GM21423 (cell line): Measurements from ENCODE around the gene BCL6.

Experiments used
- ATAC-seq: cut with Tn5 transposase; IDR thresholded peaks from one replicate; pipeline ENCODE4 v1.9.1; 2021; ENCODE audit warnings: mild to moderate bottlenecking, moderate library complexity; ENCODE audit not compliant: unreplicated experiment

The BCL6 gene

DNA sequence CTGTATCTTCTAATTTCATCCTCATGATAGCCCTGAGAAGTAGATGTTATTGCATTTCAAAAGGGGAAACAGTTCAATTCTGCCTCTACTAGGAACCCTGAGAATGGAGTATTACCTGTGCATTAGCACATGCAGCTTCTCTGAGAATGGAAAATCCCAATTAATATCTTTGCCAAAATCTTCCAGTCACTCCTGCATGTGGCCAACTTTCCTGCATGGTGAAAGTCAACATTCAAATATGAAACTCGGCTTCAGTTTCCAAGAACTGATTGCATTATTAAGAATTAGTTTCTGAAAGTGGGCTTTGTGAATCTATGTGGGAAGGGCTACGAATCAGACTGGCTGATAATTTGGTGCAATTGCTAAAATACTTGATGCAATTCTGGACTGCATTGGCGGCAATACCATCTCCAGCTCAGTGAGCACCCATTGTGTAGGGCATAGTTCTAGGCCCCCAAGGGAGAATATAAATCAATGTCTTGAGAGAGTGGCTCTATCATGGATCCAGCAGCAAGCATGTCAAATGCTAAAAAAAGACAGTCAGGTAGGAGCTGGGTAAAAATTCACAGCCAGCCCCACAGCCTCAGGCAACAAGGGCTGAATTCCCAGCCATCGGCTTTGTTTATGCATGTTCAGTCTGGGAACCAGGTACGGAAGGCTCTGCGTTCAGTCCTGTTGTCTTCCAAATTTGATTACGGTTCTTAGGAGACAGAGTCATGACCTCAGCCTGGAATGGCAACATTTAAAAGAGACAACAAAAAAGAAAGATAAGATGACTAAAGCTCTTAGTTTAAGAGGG, 18.8 kb upstream of the BCL6 start:
- ATAC-seq: no peak

DNA sequence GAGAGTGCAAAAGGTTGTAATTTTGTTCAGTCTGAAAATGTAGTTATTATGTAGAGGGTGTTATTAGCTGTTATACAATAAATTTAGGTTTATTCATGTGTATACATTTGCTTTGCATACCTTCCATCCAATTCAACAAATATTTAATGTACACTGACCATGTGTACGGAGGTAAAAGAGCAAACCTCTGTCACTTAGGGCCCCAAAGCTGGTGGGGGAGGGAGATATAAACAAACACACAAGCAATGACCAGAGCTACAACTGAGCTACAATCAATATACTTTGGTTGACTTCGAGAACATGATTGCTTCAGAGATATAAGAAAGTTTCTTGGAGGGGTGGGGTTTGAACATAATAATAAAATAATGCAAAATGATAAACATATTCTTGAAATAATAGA, 17.5 kb upstream of the BCL6 start:
- ATAC-seq: no peak

DNA sequence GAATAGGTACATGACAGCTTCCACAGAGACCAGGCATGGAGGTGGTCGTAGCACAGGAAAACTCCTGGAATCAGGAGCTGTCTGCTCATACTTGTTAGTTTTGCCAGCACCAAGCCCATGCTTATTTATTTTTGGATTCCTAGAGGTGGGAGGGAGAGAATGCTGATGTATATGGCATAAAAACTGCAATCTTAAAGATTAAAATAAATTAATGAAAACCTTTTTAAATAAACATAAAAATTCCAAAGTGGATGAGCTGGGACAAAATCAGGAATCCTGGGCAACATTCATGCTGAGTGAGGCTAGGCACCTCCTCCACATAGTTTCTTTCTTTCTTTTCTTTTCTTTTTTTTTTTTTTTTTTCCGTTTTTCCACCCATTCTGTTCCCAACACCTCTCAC, 14.3 kb upstream of the BCL6 start:
- no peak for ATAC-seq

DNA sequence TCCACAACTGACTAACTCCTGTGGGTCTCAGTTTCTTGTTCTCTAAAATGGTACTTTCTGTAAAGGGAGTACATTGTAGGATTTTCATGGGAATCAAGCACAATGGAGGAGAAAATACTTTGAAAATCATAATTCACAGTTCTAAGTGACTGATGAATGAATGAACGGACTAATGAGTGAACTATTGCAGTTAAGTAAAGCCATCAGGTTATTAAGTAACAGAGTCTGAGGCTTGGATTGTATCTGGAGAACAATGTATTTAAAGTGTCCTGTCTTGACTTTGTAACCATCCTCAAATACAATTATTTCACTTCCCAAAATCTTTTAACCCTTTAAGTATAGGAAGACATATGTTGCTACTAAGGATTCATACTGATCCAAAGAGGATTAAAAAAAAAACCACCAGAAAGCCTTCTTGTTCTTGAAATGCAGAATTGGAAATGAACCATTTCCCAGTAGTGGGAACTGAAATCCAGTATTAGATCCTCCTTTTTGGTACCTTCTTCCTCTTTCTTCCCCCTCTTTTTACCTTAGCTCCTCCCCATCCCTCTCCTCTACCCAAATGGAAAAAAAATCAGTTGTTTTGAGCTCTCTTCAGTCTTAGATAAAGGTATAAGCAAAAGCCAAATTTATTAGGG, 13.2 kb upstream of the BCL6 start:
- ATAC-seq: no peak

DNA sequence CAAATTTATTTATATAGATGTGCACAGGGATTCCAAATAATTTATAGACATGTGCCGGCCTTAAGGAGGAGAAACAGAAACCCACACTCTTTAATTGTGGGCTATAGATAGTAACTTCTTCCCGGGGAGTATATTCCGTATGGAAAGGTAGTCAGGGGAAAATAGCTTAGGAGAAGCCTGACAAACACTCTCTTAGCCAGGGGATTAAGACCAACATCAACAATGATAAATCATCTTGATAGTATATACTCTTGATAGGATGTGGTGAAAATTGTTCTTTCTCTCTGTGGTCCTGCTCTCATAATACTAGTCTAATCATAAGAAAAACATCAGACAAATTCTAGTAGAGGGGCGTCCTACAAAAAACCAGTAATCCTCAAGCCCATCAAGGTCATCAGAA, 8.2 kb upstream of the BCL6 start:
- no peak for ATAC-seq

DNA sequence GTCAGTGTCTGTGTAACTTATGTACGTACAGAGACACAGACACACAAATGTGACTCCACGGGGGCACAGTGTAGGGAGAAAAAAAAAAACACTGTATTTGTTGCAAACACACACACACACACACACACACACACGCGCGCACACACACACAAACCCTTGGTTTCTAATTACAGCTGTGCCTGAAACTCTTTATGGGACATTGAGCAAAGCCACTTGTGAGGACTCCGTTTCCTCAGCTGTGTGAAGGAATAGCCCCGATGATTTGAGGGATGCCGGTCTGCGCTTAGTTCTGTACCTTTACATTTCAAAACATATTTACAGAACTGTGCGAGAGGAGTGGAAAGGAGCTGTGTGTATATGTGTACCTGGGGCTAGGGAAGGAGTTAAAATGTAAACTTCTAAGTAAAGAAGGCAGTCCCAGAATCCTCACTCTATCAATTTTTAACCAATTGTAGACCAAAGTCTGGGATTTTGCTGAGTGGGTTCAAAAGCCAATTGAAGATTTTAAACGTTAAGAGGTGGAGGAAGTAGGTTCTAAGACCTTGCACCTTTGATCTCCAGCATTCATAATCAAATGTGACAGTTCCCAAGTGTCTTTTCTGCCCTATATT, 5.3 kb upstream of the BCL6 start:
- no peak for ATAC-seq

DNA sequence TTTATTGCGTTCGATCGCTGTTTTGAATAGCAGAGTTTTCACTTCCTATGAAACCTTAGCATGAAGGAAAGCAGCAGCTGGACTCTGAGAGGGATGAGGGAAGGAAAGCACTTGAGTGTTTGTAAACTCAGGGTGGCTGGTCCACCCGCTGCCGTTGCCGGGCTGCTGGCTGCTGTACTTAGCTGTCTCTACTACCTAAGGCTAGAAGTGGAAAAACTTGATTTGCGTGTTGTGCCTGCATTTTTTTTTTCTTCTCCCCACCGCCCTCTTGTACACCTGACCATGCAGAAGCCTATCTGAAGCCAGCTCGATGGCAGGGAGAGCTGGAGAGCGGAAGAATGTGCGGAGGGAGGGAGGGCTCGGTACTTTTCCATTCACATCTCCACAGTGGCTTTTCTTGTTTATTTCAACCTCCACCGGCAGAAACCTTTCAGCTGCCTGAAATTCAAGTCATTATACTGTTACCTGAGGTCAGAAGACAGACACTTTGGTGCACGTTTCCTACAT, 4.8 kb upstream of the BCL6 start:
- no peak for ATAC-seq

DNA sequence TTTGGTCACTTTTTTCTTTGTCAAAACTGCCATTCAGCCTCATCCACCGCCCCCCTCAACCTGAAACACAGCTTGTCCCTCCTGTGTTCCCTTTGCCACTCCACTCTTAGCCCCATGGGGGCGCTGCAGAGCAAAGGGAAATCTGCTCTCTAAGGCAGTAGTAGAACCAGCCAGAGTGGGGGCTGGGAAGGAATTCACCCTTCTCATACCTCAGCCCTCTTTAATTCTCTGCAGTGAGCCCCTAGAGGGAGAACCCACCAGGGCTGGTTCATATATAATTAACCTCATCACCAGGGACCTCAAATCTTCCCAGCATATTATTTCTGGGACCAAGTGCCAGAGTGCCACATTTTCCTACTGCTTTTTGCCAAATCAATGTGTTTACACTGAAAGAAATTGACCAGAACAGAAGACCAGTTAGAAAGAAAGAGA, 2.8 kb upstream of the BCL6 start:
- peak; percentile 50 for ATAC-seq

DNA sequence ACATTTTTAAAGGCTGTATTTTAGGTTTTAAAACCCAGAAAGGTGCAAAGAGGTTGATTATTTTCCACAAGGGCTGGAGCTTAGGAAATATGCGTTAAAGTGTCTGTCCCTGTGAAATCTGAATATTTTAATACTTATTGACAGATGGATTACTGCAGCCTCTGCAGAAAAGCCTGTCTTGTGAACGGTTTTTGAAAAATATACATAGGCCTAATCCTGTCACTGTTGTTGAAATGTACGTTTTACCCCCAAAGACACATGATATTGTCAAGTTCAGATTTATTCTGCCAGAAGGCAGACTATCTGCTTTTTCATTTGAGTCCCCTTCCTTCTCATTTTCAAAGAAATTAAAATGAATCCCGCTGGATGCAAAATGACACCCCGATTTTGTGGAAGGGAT, 2.2 kb upstream of the BCL6 start:
- ATAC-seq: no peak

DNA sequence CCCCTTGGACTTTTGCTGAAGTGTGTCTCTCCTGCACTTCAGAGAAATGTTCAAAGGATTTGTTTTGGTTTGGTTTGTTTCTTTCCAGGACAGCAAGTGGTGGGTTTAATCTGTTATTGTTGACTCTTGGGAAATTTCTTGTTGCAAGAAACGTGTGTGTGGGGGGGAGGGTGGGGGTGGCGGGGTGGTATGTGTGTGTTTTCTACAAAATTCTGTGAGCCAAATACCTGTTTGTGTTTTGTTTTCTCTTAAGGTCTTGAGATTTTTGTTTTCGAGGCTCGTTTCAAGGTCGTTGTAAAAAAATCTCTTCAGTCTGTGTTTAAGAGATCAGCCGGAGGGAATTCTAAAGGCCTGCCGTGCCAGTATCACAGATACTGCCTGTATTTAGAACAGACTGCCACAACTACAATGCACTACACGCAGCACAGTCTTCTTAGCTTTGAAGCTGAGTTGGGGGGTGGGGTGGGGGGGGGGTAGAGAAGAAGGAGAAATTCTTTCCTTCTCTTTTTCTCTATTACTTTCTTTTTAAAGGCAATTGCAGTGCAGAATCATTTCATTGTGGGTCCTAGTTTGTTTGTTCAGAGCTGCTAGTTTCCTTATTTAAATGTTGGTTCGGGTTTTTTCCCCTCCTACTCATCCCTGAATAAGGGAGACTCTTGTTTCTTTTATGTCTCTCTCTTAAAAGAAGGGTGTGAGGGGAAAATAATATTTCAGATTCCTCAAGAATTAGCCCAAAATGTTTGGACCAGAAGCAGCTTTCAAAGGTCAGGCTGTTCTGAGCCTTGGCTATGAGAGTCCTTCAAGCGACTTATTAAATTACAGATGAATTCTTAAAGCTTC, 1.4 kb upstream of the BCL6 start:
- ATAC-seq: no peak

DNA sequence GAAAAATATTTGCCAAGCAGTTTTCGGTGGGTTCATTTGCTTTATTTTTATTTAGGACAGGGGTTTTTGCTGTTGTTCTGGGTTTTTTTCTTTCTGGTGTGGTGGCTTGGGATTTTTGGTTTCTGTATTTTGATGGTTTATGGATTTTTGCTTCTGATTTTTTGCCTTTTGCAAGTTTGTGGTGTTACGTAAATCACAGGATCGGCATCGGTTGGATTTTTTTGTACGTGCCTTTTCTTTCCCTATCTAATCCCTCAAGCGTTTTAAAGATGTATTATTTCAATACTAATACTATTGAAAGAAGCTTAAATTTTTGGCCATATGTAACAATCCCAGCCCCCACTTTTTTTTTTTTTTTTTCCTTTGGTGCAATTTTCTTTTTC, 782 bp upstream of the BCL6 start:
- no peak for ATAC-seq

DNA sequence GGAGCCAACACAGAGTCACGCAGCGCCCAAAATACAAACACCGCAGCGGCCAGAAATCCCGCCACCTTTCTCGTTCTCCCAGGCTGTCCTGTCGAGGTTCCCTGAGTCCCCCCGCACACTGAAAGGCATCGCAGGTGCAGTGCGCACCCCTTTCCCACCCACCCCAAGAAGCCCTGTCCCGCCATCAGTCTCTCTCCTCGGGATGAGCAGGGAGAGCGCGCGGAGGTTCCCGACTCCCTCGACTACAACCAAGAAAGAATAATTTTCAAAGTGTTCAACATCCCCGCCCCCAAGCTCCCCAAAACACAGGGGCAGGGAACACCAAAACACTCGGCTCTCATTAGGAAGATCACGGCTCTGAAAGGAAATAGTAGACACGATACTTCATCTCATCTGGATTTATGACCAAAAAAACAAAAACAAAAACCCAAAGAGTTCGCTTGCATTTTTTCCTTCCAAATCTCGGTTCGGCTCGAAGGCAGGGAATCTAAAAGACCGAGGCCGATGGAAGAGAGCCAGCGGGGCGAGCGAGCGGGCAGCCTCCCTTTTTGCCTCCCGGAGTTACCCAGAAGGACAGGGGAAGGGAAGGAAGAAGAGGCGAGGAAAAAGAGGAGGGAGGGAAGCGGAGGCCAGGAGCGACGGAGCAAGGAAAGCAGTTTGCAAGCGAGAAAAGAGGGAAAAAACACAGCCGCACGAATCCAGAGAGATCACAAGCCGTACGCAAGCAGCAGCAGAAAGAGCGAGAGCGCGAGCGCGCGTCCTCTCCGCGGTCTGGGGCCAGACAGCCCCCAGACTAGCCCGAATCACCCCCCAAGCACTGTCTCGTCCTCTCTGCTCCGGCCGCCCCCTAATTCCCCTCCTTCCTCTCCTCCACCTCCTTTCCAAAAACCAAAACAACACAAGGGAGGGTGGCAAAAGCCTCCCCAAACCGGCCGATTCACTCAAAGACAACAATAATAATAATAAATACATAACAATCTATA, 808 bp downstream of the BCL6 start:
- no peak for ATAC-seq

DNA sequence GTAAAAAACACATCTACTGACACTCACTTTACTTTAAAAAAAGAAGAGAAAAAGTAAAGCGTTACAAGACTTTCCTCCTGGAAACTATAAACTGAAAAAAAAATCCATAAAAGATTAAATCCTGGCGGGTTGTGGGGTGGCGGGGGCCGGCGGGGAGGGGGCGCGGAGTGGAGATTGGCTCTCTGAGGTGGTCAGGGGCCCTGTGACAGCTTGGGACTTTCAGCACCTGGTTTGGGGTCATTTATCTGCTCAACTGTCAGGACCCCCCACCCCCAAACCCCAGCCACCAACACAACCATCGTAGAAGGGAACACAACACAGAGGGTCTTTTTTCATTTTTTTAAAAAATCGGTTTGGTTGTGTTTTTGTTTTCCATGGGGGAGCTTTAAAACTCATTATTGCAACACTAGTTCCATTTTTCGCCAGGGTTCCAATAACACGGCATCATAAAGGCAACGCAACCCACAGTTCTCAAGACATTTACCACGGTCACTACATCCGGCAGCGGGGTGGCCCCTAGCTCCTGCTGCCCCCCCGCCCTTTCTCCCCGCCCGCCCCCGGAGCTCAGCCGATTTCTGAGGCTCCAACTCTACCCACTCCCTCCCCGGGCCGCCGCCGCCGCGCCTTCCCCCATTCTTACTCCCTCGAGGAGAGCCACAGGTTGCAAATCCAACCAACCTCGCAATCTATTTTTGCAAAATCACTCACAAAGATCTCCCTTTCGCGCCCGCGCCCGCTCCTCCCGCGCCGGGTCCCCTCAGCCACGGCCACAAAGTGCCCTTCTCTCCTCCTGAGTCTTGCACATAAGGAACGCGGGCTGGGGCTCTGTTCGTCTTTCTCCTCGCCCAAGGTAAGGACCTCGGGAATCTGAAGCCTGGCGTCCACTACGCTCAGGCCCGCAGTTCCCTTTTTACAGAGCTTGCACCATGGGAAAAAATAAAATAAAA, 1.8 kb downstream of the BCL6 start:
- no peak for ATAC-seq

DNA sequence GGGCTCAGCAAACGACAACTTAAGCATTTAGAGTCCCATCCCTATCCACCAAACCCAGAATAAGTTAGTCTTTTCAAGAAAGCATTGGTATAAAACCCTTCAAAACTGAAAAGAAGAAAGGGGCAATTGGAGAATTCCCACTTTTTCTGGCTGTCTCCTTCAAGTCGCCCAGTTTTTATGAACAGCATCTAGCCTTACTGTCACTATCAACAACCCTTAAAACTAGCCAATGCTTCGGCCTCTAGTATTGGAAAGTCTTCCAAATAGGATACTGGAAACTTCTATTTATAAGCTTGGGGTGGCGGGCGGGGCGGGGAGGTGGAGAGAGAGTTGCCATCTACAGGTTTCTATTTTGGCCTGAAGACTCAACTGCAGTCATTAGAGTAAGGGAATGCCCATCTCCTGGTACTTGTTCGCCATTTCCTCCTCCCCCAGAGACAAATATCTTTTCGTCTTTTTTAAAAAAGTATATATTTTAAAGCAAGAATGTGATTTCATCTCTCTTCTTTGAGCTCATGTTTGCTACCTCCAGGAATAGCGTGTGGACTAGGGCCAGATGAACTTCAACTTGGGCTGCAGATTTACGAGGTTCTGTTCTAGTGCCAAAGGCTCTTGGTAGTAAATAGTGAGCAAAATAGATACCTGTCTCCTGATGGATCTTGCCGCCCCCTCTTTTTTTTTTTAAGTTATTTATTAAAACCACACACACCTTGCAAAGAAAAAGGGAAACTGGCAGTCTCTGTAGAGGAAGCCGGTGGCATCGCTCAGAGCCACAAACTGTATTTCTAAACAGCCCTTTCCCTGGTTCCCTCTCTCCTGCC, 2.7 kb downstream of the BCL6 start:
- ATAC-seq: no peak

DNA sequence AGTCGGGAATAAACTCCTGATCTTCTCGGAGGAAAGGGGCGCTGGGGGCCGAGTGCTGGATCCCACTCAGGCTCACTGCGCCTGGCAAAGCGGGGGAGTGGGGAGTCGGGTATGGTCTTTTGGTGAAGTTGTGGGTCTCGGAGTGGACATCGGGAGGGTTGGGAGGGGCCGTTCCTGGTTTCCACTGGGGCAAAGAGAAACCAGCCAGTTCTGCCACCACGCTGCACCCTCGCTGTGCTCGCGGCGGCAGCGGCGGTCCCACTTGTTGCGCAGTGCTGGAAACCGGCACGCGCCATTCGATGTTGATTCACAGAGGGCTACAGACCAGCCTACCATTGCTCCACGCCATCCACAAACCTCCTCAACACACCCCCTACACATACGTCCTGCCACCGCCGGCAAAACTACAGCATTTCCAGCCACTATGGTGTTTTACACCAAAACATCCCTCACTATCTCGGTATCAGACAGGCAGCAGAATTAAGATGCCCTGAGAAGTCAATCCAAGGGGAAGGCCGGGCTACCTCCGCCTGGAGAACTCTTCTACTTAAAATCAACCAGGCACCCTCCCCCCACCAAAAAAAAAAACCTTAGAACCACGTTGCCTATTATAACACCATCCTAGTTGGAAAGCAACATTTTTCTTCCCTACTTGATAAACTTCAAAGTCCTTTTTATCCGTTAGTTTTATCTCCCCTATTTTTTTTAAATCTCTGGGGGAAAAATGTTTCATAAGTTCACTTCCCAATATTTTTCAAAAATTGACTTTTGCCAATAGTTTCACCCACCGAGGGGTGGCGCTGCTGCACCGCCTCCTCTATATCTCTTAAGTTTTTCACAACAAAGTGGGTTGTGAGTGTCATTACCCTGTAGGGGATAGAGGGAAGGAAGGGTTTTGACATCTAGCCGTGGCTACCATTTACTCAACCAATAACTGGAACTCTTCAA, 3.6 kb downstream of the BCL6 start:
- no peak for ATAC-seq

DNA sequence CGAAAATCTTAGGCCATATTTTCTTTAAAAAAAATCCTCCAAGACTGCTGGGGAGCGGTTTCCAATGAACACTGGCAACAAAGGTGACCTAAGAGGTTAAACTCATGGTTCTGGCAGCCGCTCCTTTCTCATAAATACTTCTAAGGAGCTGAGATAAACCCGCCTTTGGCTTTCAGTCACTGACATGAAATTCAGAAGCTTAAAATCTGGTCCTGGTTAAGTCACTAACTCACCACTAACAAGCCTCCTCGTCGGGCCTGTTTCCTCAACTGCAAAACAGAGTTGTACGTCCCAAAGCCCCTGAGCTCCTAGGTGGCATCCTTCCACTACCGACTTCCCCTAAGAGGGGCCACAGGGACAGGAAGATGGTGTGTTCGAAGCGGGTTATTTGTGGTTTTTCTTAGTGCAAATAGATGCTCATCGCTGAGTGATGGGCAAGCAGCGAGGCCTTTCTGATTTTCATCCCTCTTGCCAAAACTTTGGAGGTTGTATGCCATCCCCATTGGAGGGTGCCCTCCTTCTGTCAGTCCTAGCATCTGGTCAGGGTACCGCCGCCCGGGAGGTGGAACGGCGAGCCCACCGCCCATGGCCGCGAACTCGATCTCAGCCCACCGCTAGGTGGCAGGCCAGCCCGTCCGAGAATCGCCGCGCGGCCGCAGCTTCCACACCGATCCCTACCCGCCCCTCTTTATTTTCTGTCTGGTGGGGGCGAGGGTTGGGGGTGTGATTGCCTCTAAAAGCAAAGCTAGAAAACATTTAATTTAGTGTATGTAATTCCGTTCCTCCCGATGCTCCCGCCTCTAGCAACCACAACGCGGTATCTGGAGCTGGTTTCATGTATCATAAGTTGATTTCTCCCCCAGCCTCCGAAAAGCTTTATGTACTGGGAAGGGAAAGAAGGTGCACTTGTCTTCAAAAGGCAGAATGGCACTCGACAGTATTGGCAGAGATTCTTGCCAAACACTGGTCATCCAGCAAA, 4.6 kb downstream of the BCL6 start:
- no peak for ATAC-seq
